ENCODE measurements around the gene NACC1.

NACC1 gene

GRCh38 chr19:13087795-13088537 lies 30.1 kb upstream of the NACC1 start:
- DNase-seq: no peak

GRCh38 chr19:13089139-13089856 lies 28.8 kb upstream of the NACC1 start:
- DNase-seq: no peak

DNA sequence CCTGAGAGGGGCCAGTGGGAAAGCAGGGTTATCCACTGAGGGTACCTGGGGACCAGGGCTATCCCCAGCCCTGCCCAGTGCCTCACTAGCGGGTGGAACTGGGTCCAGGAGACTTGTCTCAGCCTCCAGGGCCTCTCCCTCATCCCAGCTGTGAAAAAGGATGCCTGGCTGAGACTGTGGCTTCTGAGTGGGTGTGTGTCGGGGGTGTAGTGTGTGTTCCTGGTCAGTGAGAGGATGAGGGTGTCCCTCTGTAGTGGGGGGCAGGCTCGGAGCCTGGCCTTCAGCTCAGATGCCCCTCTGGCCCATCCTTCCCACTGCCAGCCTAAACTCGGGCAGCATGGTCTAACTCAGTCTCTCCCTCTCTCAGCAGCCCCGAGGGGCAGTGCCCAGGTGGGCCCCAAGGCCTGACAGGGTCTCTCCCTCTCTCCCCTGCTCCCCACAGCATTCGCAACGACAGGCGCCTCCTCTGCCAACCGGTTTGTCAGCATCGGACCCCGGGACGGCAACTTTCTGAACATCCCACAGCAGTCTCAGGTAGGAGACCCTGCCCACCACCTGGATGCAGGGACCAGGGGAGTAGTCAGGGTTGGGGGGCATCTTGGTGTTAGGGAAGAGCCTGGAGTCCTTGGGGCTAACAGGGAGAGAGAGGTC lies 28.1 kb upstream of the NACC1 start:
- no peak for DNase-seq

- DNase-seq: no peak
Observed at GRCh38 chr19:13090511-13091231, 27.4 kb upstream of the NACC1 start.

GRCh38 chr19:13091400-13092157 lies 26.5 kb upstream of the NACC1 start:
- DNase-seq: peak; percentile 98

DNA sequence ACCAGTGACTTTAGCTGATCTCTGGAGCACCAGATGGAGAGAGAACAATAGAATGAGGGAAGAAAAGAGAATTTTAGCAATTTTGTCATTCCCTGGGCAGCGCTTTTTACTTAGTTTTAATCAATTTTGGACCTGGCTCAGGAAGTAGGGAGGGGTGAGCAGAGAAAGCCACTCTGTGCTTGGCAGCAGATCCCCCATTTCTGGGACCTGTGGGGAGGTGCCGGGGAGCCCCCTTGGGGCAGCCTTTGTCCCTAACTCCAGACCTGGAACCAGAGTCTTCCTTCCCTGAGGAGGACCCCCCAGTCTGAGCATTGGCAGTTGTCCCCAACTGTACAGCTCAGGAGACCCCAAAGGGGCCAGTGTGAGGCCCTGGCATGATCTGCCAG lies 25.9 kb upstream of the NACC1 start:
- DNase-seq: no peak

DNA sequence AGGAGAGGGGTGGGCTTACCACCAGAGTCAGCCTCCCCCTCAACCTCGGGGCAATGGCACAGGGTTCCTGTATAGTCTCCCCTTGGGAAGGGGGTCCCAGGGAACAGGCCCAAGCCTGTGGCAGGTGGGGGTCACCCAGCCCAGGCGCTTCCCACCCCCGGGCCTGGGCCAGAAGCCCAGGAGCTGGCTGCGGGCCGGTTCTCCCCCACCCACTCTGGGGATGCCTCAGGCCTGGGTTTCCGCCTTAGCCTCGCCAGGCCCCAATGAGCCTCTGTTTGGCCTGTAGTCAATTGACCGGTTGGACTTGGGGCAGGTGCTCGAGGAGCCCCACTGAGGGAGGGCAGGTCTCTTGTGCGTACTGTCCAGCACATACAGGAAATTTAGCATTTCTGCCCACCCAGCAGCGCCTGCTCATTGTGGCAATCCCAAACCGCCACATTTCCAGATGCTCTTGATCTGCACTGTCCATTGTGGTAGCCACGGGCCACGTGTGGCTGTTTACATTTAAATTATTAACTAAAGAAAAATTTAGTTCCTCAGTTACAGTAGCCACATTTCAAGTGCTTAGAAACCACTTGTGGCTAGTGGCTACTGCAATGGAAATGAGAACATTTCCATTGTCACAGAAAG lies 25.3 kb upstream of the NACC1 start:
- peak; percentile 58 for DNase-seq

DNA sequence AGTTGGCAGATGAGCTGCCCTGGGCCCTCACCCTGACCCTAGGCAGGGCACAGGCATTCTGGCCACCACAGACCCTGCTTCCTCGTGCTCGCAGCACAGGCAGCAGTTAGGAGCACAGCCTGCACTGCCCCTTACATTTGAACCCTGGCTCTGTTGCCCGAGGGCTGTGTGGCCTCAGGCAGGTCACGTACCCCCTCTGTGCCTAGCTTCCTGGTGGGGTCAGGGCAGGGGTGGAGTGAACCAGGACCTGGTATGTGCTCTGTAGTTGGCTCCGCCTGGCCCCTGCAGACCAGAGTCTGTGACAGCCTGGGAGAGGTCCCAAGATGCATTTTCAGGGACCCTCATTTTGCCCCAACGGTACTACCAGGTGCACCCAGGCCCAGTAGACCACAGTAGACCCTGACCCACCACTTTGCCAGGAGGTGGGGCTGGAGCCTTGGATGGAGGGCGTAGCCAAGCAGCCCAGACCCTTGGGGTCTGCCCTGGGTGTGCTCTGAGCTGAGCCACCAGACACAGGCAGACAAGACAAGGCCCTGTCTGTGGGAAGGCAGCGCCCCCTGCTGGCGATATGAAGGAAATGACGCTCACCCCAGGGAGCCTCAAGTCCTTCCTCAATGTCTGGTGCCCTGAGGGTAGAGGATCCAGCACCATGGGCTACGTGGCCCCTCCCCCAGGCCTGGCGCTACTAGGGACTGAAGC lies 24.5 kb upstream of the NACC1 start:
- DNase-seq: peak; percentile 85

DNA sequence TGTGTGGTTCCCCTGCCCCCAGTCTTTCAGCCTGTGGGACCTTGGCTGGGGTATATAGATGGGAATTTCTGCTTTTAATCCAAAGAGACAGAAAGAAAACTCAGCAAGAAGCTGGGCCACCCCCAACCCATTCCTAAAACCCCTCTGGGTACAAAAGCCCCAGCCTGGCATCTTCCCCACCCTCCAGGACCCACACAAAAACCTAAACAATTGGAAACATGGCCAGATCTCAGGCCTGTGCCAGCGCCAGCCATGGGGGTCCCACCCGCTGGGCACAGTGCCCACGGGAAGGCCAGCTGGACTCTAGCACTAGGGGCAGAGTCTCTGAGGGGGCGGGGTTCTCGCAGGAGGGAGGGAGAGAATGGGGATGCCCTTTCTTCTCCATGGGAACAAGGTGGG lies 24.0 kb upstream of the NACC1 start:
- DNase-seq: no peak

DNA sequence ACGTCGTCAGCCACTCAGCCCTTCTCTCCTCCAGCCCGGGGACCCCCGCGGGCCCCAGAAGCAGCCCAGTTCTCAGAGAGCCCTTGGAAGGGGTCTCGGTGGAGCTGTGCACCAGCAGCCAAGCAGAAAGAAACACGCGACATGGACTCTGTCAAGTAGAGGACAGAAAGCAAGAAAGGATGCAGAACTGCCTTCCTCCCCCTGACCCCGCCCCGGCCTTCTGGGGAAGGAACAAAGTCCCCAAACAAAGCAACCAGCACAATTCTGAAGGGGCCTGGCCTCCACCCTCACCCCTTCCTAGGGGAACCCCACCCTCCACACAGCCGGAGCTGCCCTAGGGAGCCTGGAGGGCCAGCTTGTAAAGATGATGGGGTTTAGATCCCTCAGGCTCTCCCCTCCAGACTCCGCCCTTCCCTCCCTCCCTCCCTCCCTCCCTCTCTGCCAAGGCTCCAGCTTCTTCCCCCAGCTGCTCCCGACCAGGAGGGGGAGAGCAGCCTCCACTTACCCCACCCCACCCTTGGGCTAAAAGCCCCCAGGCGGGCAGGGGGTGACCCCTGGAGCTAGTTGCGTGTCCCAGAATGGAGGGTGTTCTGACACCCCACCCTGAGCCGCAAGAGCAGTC lies 23.2 kb upstream of the NACC1 start:
- no peak for DNase-seq

DNA sequence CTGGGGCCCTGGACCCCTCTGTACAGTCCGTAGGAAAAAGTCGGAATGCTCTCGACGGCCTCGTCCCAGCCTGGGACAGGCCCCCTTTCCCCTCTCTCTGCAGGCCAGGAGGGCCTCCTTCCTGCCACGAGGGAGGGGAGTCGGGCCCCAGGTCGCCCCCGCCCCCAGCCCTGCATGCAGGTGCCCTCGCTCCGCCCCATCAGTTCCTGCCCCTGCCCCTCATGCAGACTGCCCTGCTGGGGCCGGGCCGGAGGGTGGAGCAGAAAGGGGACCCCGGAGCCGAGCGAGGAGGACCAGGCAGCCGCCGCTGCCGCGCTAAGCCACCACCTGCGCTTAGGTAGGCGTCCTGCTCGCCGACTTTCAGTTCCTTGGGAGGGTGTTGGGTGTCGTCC lies 22.7 kb upstream of the NACC1 start:
- DNase-seq: no peak

DNA sequence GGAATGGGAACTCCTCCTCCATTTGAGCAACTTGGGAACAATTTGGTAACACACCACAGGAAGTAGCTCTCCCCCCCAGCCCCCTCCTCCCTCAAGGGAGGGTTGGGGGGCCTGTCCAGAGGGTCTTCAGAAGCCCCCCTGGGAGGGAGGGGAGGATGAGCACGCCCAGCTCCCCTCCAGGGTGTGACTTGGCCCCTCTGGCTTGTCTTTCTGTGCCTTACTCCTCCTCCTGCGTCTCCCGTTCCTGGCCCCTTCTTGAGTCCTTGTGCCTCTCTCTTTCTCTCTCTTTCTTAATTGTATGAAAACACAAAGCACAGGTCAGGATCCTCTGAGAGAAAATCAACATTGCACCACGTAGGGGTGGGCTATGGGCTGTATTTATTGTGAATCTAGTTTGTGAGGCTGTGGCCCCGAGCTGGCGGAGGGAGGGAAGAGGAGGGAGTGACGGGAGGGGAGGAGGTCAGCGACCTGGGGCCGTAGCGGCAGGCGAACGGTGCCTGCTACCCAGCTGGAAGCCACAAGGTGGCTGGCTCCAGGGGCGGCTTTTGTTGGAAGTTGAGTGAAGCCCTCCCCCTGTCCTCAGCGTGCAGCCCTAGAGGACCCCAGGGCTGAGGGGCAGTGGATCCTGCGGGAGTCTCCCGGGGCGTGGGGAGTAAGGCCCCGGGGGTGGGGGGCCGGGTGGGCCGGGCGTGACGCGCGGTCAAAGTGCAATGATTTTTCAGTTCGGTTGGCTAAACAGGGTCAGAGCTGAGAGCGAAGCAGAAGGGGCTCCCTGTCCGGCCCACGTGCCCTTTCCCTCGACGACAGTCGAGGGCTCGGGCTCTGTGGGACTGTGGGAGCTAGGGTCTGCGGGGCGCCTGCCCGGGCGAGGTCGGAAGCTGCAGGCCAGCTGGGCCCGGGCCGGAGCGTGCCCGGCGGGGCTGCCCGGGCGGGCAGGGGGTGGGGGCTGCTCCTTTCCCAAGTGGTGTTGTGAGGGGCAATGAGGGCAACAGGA lies 21.8 kb upstream of the NACC1 start:
- no peak for DNase-seq

- no peak for DNase-seq
Observed at GRCh38 chr19:13097033-13097462, 21.0 kb upstream of the NACC1 start.

- DNase-seq: no peak
Observed at GRCh38 chr19:13097463-13098258, 20.4 kb upstream of the NACC1 start.

- DNase-seq: peak; percentile 71
Observed at GRCh38 chr19:13098277-13099072, 19.6 kb upstream of the NACC1 start.

DNA sequence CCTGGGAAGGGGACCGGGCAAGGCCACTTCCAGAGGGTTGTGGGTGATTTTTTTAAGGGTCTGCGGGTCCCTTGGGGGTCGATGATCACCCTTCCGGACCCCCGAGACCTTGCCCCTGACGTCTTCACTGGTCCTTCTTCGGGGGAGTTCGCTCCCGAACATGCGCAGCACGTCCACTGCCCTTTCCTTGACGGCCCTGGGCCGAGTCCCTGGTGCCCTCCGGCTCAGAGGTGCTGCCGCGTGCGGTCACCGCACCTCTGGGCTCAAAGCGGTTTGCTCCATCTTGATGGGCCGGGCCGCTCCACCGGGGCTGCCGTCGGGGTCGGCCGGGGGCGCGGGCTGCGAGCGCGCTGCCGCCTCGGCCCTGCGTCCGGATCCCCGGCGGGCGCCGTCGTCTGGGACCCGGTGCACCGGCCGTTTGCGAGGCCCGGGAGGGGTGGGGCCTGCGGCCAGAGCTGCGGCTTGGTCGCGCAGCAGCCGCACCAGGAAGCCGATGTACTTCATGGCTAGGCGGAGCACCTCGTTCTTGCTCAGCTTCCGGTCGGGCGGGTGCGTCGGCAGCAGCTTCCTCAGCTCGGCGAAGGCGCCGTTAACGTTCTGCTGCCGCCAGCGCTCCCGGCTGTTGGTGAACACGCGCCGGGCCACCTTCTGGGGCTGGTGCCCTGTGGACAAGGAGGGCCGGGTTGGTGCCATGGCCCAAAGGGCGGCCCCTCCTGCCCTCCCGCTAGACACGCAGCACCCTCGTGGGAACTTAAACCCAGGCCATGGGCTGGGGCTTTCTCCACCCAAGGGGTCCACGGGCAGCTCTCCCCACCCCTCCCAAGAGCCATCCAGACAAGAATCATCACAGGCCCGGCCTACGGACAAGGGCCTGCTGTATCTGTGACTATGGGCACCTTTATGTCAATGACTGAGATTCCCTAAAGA lies 18.7 kb upstream of the NACC1 start:
- peak; percentile 65 for DNase-seq
